Neural crest cell (in vitro differentiated cells): ENCODE results near the gene ARHGAP15. TPM values are rescaled to one million over a fixed set of nuclear protein-coding genes. Genes with fewer than 3 reads are reported as not detected.

ENCODE experiments used
- DNase-seq: peaks from one replicate; pipeline ENCODE4 v3.0.0; 2021; ENCODE audit warnings: low read depth, mixed read lengths, low spot score
- H3K27ac Mint-ChIP-seq: one replicate; pipeline ENCODE4 v1.8.0; 2021; ENCODE audit warnings: mild to moderate bottlenecking, mixed read lengths; ENCODE audit not compliant: unreplicated experiment
- H3K27me3 Mint-ChIP-seq: 2 replicates; pipeline ENCODE4 v1.8.0; 2021; ENCODE audit warnings: low read depth, mild to moderate bottlenecking, mixed read lengths
- H3K36me3 Mint-ChIP-seq: 2 replicates; pipeline ENCODE4 v1.8.0; 2021; ENCODE audit warnings: low read depth, mild to moderate bottlenecking, mixed read lengths
- H3K4me1 Mint-ChIP-seq: 2 replicates; pipeline ENCODE4 v1.8.0; 2021; ENCODE audit warnings: mixed read lengths
- H3K4me3 Mint-ChIP-seq: one replicate; pipeline ENCODE4 v1.8.0; 2021; ENCODE audit warnings: mild to moderate bottlenecking, mixed read lengths
- H3K9me3 Mint-ChIP-seq: 2 replicates; pipeline ENCODE4 v1.8.0; 2021; ENCODE audit warnings: mixed read lengths
- total RNA-seq: library from RNA; stranded (reverse); gene quantifications from 2 replicates; pipeline ENCODE4 v1.2.1, GENCODE V29; 2021
- TF ChIP-seq, protein P1 (sequence below): fragments of 200-600 bp; sonication (generic); conservative IDR thresholded peaks from 2 replicates; pipeline ENCODE4 v1.5.0; 2021; ENCODE audit warnings: antibody characterized with exemption, mild to moderate bottlenecking

Gene ARHGAP15
- total RNA-seq, 1 donor from 2014 or later, result 2.8 TPM

DNA sequence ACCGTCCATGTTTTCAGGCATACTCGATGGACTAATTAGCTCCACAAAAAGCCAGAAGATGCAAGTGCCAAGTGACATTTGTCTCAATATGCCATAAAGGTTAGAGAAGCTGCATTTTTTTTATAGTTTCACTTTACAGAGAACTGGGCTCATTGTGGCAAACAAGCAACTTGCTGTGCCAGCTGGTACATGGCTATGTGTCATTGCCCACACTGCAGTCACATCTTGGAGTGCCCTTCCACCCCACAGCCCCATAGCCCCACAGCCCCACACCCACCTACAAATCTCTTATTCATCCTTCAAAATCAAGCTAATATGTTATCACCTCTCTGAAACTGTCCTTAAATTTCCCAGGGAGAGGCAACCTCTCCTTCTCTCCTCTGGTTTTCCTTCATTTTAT is 451.9 kb downstream of the ARHGAP15 start:
- Mint-ChIP-seq H3K36me3 (peaks cover 8% of the 10 kb centered on the region), H3K4me3 (no peak overlapping the region), H3K27me3 (no peaks in the 10 kb centered on the region), H3K9me3 (peaks cover 2% of the 10 kb centered on the region), H3K4me1 (peaks cover 20% of the 10 kb centered on the region), H3K27ac (no peak overlapping the region)
- no peak for DNase-seq
- TF ChIP-seq, protein P1, sequence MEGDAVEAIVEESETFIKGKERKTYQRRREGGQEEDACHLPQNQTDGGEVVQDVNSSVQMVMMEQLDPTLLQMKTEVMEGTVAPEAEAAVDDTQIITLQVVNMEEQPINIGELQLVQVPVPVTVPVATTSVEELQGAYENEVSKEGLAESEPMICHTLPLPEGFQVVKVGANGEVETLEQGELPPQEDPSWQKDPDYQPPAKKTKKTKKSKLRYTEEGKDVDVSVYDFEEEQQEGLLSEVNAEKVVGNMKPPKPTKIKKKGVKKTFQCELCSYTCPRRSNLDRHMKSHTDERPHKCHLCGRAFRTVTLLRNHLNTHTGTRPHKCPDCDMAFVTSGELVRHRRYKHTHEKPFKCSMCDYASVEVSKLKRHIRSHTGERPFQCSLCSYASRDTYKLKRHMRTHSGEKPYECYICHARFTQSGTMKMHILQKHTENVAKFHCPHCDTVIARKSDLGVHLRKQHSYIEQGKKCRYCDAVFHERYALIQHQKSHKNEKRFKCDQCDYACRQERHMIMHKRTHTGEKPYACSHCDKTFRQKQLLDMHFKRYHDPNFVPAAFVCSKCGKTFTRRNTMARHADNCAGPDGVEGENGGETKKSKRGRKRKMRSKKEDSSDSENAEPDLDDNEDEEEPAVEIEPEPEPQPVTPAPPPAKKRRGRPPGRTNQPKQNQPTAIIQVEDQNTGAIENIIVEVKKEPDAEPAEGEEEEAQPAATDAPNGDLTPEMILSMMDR, result no peak

DNA sequence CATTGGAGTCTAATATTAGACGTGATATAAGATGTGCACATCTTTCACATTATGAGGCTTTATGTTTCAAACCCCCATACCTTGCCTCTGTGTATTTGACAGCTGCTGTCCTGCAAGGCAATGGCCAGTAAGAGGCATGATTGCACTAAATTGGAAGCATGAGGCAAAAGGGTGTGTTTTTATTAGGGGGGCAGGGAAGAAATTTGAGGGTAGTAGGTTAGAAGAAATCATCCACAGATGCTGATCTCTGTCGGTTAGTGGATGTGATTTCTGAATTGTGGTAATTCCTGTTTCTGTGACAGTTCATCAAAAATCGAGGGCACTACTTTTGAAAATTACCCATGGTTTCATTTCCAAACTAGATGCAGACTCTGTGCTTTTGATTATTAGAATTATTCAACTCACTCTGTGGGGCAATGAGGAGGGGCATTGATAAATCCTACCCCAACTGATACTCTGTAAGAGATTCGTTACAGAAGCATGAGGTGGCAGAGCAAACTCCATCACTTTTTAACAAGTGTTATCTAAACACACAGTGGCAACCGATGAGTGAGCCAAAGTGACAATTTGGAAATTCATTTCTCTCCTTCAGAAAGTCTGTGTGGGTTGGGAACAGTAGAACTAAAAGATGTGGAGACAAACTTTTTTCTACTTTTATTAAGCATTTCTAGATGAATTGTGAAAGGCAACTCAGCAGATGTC is 453.0 kb downstream of the ARHGAP15 start:
- TF ChIP-seq, protein P1, result no peak
- H3K4me3 Mint-ChIP-seq, result no peak overlapping the region
- no peak overlapping the region for H3K27ac Mint-ChIP-seq
- peaks cover 8% of the 10 kb centered on the region for H3K9me3 Mint-ChIP-seq
- no peak for DNase-seq
- H3K36me3 Mint-ChIP-seq, result peaks cover 14% of the 10 kb centered on the region
- peaks cover 20% of the 10 kb centered on the region for H3K4me1 Mint-ChIP-seq
- no peaks in the 10 kb centered on the region for H3K27me3 Mint-ChIP-seq

DNA sequence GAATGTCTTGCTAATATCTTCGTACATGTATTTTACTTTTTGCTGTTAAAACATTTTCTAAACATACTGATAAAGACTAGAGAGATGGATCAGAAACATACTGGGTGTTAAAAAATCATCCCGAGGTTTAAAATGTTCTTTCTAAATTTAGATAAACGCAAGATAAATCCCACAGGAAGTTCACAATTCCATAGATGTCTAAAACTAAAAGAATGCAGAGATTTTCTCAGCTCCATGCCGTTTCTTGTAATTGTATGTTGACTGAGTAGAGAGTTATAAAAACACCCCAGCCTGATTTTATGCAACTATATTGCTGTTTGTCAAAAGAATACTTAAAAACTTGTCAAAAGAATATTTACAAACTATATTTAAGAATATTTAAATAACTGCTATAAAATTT is 455.7 kb downstream of the ARHGAP15 start:
- peaks cover 14% of the 10 kb centered on the region for H3K4me1 Mint-ChIP-seq
- no peak overlapping the region for H3K27ac Mint-ChIP-seq
- H3K4me3 Mint-ChIP-seq, result no peak overlapping the region
- H3K36me3 Mint-ChIP-seq, result peaks cover 14% of the 10 kb centered on the region
- H3K9me3 Mint-ChIP-seq, result peaks cover 15% of the 10 kb centered on the region
- no peak for DNase-seq
- TF ChIP-seq, protein P1, result no peak
- H3K27me3 Mint-ChIP-seq, result no peaks in the 10 kb centered on the region

DNA sequence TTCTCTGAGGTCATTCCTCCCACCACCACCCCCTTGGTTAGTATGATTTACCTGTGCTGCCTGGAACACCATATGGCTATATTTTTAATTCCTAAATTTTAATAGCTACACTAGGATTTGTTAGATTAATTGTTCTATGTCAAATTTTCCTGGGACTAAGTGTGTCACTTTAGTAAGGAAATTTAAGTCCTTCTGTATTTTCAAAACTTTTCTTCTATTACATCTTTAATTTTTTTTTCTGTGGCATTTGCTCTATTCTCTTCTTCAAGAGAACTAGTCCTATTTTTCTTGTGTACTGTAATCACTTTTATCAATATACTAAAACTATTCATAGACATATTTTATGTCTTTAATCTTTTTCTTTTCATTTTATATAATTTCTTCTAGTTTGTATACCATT is 456.9 kb downstream of the ARHGAP15 start:
- Mint-ChIP-seq H3K4me1 (peaks cover 14% of the 10 kb centered on the region), H3K36me3 (peaks cover 14% of the 10 kb centered on the region)

DNA sequence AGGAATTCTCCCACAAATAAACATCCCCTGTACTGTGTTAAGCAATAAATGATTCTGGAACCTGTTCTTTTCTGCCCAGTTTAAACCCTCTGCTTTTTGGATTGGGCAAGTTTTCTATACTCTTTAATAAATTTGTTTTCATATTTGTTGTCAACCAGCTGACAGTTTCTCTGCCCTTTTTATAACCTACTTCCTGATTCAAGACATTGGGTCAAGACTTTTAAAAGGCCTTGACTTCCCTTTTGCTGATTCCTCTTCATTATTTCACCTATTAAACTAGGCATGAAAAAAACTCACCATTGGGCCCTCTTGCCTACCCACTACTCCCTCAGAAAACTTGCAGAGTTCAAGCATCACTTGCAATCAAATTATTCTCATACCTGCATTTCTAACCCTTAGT is 459.5 kb downstream of the ARHGAP15 start:
- Mint-ChIP-seq H3K27me3 (no peaks in the 10 kb centered on the region), H3K4me1 (no peaks in the 10 kb centered on the region), H3K4me3 (no peak overlapping the region), H3K27ac (no peak overlapping the region), H3K9me3 (peaks cover 12% of the 10 kb centered on the region), H3K36me3 (peaks cover 9% of the 10 kb centered on the region)
- no peak for DNase-seq
- TF ChIP-seq, protein P1, result no peak

More for the DNA sequence above, 456.9 kb downstream of the ARHGAP15 start:
- Mint-ChIP-seq H3K27me3 (no peaks in the 10 kb centered on the region), H3K9me3 (peaks cover 15% of the 10 kb centered on the region), H3K4me3 (no peak overlapping the region), H3K27ac (no peak overlapping the region)
- TF ChIP-seq, protein P1, result no peak
- no peak for DNase-seq
